CD4-positive, alpha-beta T cell (primary cell): ENCODE results near the gene ARHGAP6. TPM values are rescaled to one million over a fixed set of nuclear protein-coding genes. Genes with fewer than 3 reads are reported as not detected.

Source experiments
- ATAC-seq: fragments of 200-7000 bp; cut with Tn5 transposase; one replicate; pipeline ENCODE4 v1.10.0; 2022; ENCODE audit warnings: mild to moderate bottlenecking; ENCODE audit not compliant: poor library complexity
- CTCF ChIA-PET: fragments of 350-600 bp; sonication (Branson Sonifier 250); formaldehyde crosslinking; loops from one replicate; lab custom pipeline; 2021; ENCODE audit warnings: antibody characterized with exemption, inconsistent platforms; lab: Charles Lee
- POLR2A ChIA-PET: fragments of 350-600 bp; sonication (Branson Sonifier 250); formaldehyde crosslinking; loops from one replicate; lab custom pipeline; 2021; ENCODE audit warnings: antibody characterized with exemption, inconsistent platforms; lab: Charles Lee
- DNase-seq, 14 experiments: peaks; one replicate each; pipeline ENCODE4 v3.0.0-alpha.2; 2013 to 2020; ENCODE audit warnings: mixed read lengths in 2 of 14
- H3K27ac ChIP-seq, 2 donors: one replicate each; pipeline versions ENCODE4 v1.5.1 to v1.7.0; 2013; ENCODE audit warnings: low read length in 2 of 2, low read depth in 1 of 2, mild to moderate bottlenecking in 1 of 2
- H3K27me3 ChIP-seq, 2 experiments: 1 replicate in 1 of 2; 2 replicates in 1 of 2; pipeline versions ENCODE4 v1.6.1 to v1.7.0; 2013; ENCODE audit warnings: low read length in 2 of 2, control low read depth in 1 of 2, mild to moderate bottlenecking in 1 of 2, moderate library complexity in 1 of 2; ENCODE audit not compliant: insufficient read depth in 2 of 2, control insufficient read depth in 1 of 2
- H3K36me3 ChIP-seq: one replicate; pipeline ENCODE4 v1.6.1; 2013; ENCODE audit warnings: low read length, control low read depth; ENCODE audit not compliant: insufficient read depth
- H3K4me1 ChIP-seq: one replicate; pipeline ENCODE4 v1.6.1; 2013; ENCODE audit warnings: low read length, control low read depth; ENCODE audit not compliant: insufficient read depth
- H3K4me3 ChIP-seq: one replicate; pipeline ENCODE4 v1.5.1; 2013; ENCODE audit warnings: mild to moderate bottlenecking, low read length, moderate library complexity
- H3K9me3 ChIP-seq, 2 experiments: 1 replicate in 1 of 2; 2 replicates in 1 of 2; pipeline versions ENCODE4 v1.6.1 to v1.7.0; 2013; ENCODE audit warnings: low read length in 2 of 2, mild to moderate bottlenecking in 2 of 2, control low read depth in 1 of 2, moderate library complexity in 1 of 2; ENCODE audit not compliant: control insufficient read depth in 1 of 2, insufficient read depth in 1 of 2
- H3K27ac Mint-ChIP-seq: one replicate; pipeline ENCODE4 v1.8.0; 2020; ENCODE audit warnings: mixed read lengths
- H3K27me3 Mint-ChIP-seq: one replicate; pipeline ENCODE4 v1.8.0; 2021; ENCODE audit warnings: mixed read lengths
- H3K36me3 Mint-ChIP-seq: one replicate; pipeline ENCODE4 v1.8.0; 2021; ENCODE audit warnings: low read depth, mixed read lengths
- H3K4me1 Mint-ChIP-seq: one replicate; pipeline ENCODE4 v1.8.0; 2021; ENCODE audit warnings: low read depth, mixed read lengths
- H3K4me3 Mint-ChIP-seq: one replicate; pipeline ENCODE4 v1.8.0; 2020; ENCODE audit warnings: mild to moderate bottlenecking, mixed read lengths
- H3K9me3 Mint-ChIP-seq: one replicate; pipeline ENCODE4 v1.8.0; 2020; ENCODE audit warnings: mixed read lengths
- CTCF ChIP-seq: fragments of 200-600 bp; IDR thresholded peaks from one replicate; pipeline ENCODE4 v1.8.0; 2022; ENCODE audit warnings: antibody characterized with exemption, mild to moderate bottlenecking
- intact Hi-C, 2 experiments: fragments of 100-400 bp; cut with DNase I in 1 of 2; cut with micrococcal nuclease in 1 of 2; formaldehyde crosslinking; loops; one replicate each; pipeline versions ENCODE4 v1.15.1 to v1.9.0; 2023 to 2025; cut with DNase I, micrococcal nuclease
- total RNA-seq, 174 experiments: library from RNA in 2 of 174; stranded (reverse) in 2 of 174; gene quantifications; one replicate each; pipeline ENCODE4 v1.2.3 and lab custom pipeline; 2021 to 2026

The ARHGAP6 gene
- total RNA-seq, 2 experiments from 2014 or later: not detected

DNA sequence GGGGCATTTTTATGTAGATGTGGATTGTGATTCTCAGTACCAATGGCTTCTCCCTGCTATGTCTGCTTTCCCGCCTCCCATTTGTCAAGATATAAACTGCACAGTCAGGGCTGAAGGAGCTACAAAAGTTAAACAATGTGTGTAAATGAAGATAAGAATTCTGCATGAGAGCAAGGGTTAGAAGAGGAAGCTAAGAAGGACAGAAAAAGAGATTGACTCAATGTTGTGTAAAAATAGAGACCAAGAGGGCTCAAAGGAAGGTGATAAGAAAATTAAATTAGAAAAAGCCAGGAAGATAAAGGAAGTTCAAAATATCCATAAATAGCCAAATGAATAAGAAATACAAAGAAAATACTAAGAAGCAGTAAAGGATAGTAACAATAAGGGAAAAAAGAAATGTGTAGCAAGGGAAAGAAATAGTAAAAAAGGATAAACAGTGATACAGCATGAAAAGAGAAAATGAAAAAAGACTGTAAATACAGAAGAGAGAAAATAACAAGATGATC, 290.1 kb downstream of the ARHGAP6 start:
- Mint-ChIP-seq H3K27ac (no peak overlapping the region), H3K36me3 (no peaks in the 10 kb centered on the region), H3K27me3 (no peaks in the 10 kb centered on the region), H3K9me3 (no peaks in the 10 kb centered on the region), H3K4me3 (no peak overlapping the region), H3K4me1 (no peaks in the 10 kb centered on the region)
- DNase-seq: no peak
- H3K4me3 ChIP-seq: no peak overlapping the region
- no peak overlapping the region for H3K27ac ChIP-seq
- no peaks in the 10 kb centered on the region for H3K4me1 ChIP-seq
- intact Hi-C loops: no loop called here
- no peak for ATAC-seq
- H3K36me3 ChIP-seq: no peaks in the 10 kb centered on the region
- ChIA-PET POLR2A (no interaction called here), CTCF (no interaction called here)
- H3K9me3 ChIP-seq: no peaks in the 10 kb centered on the region
- no peaks in the 10 kb centered on the region for H3K27me3 ChIP-seq
- no peak for TF ChIP-seq CTCF

- intact Hi-C loops: no loop called here
Measured at GRCh38 chrX:11374570-11374969, 291.1 kb downstream of the ARHGAP6 start.

DNA sequence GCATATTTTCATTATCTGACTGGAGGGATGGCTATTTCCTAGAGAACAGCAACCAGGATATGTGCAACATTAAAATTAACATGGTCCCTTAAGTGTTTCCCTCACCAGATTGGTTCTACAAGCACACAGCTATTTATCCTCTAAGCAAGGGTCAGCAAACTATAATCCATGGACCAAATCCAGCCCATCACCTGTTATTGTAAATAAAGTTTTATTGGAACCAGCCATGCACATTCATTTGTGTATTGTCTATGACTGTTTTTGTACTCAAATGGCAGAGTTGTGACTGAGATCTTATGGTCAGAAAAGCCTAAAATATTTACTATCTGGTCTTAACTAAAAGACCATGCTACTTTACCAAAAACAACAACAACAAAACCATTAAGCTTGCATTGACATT, 294.6 kb downstream of the ARHGAP6 start:
- POLR2A ChIA-PET: no interaction called here

More at GRCh38 chrX:11374570-11374969, 291.1 kb downstream of the ARHGAP6 start:
- Histone ChIP-seq H3K4me3 (no peak overlapping the region), H3K36me3 (no peaks in the 10 kb centered on the region), H3K9me3 (no peaks in the 10 kb centered on the region), H3K27ac (no peak overlapping the region), H3K4me1 (no peaks in the 10 kb centered on the region), H3K27me3 (no peaks in the 10 kb centered on the region)
- ChIA-PET POLR2A (no interaction called here), CTCF (no interaction called here)
- Mint-ChIP-seq H3K27ac (no peak overlapping the region), H3K4me3 (no peak overlapping the region), H3K9me3 (no peaks in the 10 kb centered on the region), H3K27me3 (no peaks in the 10 kb centered on the region), H3K36me3 (no peaks in the 10 kb centered on the region), H3K4me1 (no peaks in the 10 kb centered on the region)
- no peak for TF ChIP-seq CTCF
- DNase-seq: no peak
- no peak for ATAC-seq

More for the DNA sequence above, 294.6 kb downstream of the ARHGAP6 start:
- TF ChIP-seq CTCF: no peak
- no peaks in the 10 kb centered on the region for H3K9me3 Mint-ChIP-seq
- no peak overlapping the region for H3K27ac ChIP-seq
- H3K36me3 ChIP-seq: no peaks in the 10 kb centered on the region
- no peak overlapping the region for H3K4me3 ChIP-seq
- H3K4me1 ChIP-seq: no peaks in the 10 kb centered on the region
- no peaks in the 10 kb centered on the region for H3K27me3 ChIP-seq
- no peaks in the 10 kb centered on the region for H3K36me3 Mint-ChIP-seq
- no peak overlapping the region for H3K27ac Mint-ChIP-seq
- H3K27me3 Mint-ChIP-seq: no peaks in the 10 kb centered on the region
- no peaks in the 10 kb centered on the region for H3K9me3 ChIP-seq
- H3K4me3 Mint-ChIP-seq: no peak overlapping the region
- CTCF ChIA-PET: no interaction called here
- ATAC-seq (no peak), DNase-seq (no peak)
- intact Hi-C loops: no loop called here
- H3K4me1 Mint-ChIP-seq: no peaks in the 10 kb centered on the region
